ENCODE data around the gene MYOM1. TPM values are rescaled to one million over a fixed set of nuclear protein-coding genes. Genes with fewer than 3 reads are reported as not detected.

The MYOM1 gene
- total RNA-seq, 1 experiment from 2014 or later = 0.37 TPM

- H3K9me3 ChIP-seq (ENCODE audit: low read depth, low read length, poor library complexity, severe bottlenecking) = no peaks in the 10 kb centered on the region
- no peak for TF ChIP-seq EZH2 (IDR thresholded peaks at IDR 0.05; ENCODE audit: borderline replicate concordance, low read depth, low read length, poor library complexity, severe bottlenecking)
- TF ChIP-seq CTCF (conservative IDR thresholded peaks at IDR 0.05; ENCODE audit: low read depth, low read length) = peak; percentile 94
- intact Hi-C loops (cut with micrococcal nuclease; ENCODE audit: unreplicated experiment) = loop anchor here (1.0 kb wide), 1 partner anchor 131 kb away; no protein-coding TSS in a partner anchor
- ChIA-PET CTCF (interaction anchor here (0.5 to 2.2 kb wide), 6 partner anchors 11 to 158 kb away, joined by 3 to 5 read pairs (median 4); no protein-coding TSS in a partner anchor), POLR2A (ENCODE audit: low non-redundant PET) (no interaction called here)
- peak; percentile 60 for DNase-seq (ENCODE audit: low spot score)
- no peaks in the 10 kb centered on the region for H3K36me3 ChIP-seq (ENCODE audit: insufficient read depth, low read length, poor library complexity, severe bottlenecking)
- no peaks in the 10 kb centered on the region for H3K27me3 ChIP-seq (replicated peaks; ENCODE audit: insufficient read depth, low read depth, low read length, poor library complexity)
- no peaks in the 10 kb centered on the region for H3K4me1 ChIP-seq (ENCODE audit: insufficient read depth, low read length, poor library complexity, severe bottlenecking)
- no peak overlapping the region for H3K27ac ChIP-seq (ENCODE audit: low read depth, low read length, poor library complexity, severe bottlenecking)
- no TSS peak for BruUV-seq (replicated peaks)
- H3K4me3 ChIP-seq (ENCODE audit: low read depth, low read length, poor library complexity, severe bottlenecking) = no peak overlapping the region
These were observed 156.7 kb downstream of the MYOM1 start for GRCh38 chr18:3062798-3063680.

- CTCF ChIA-PET = interaction anchor here (2.2 kb wide), 1 partner anchor 67 kb away, joined by 5 read pairs; no protein-coding TSS in a partner anchor
These were observed 158.0 kb downstream of the MYOM1 start for GRCh38 chr18:3061581-3062312.

More at GRCh38 chr18:3061581-3062312, 158.0 kb downstream of the MYOM1 start:
- H3K4me1 ChIP-seq (ENCODE audit: insufficient read depth, low read length, poor library complexity, severe bottlenecking) = no peaks in the 10 kb centered on the region
- no TSS peak for BruUV-seq (replicated peaks)
- intact Hi-C loops (cut with micrococcal nuclease; ENCODE audit: unreplicated experiment) = no loop called here
- no peak overlapping the region for H3K27ac ChIP-seq (ENCODE audit: low read depth, low read length, poor library complexity, severe bottlenecking)
- no peak overlapping the region for H3K4me3 ChIP-seq (ENCODE audit: low read depth, low read length, poor library complexity, severe bottlenecking)
- POLR2A ChIA-PET (ENCODE audit: low non-redundant PET) = interaction anchor here (0.8 kb wide), 1 partner anchor 1011 kb away, joined by 4 read pairs; no protein-coding TSS in a partner anchor
- DNase-seq (ENCODE audit: low spot score) = no peak
- no peak for TF ChIP-seq EZH2 (IDR thresholded peaks at IDR 0.05; ENCODE audit: borderline replicate concordance, low read depth, low read length, poor library complexity, severe bottlenecking)
- TF ChIP-seq CTCF (conservative IDR thresholded peaks at IDR 0.05; ENCODE audit: low read depth, low read length) = no peak
- H3K36me3 ChIP-seq (ENCODE audit: insufficient read depth, low read length, poor library complexity, severe bottlenecking) = no peaks in the 10 kb centered on the region
- H3K9me3 ChIP-seq (ENCODE audit: low read depth, low read length, poor library complexity, severe bottlenecking) = no peaks in the 10 kb centered on the region
- H3K27me3 ChIP-seq (replicated peaks; ENCODE audit: insufficient read depth, low read depth, low read length, poor library complexity) = no peaks in the 10 kb centered on the region
